GM12878 (cell line): ENCODE measurements around the gene UQCRQ. TPM values are rescaled to one million over a fixed set of nuclear protein-coding genes. Genes with fewer than 3 reads are reported as not detected.

ENCODE experiments used
- ASH2L ChIP-seq: fragments of 300-600, 200-600 bp; sonication (generic); IDR thresholded peaks from 2 replicates; pipeline ENCODE4 v1.6.1; 2017; ENCODE audit warnings: low read depth, mild to moderate bottlenecking, borderline replicate concordance
- HDGF ChIP-seq: fragments of 450-650 bp; IDR thresholded peaks from 2 replicates; pipeline ENCODE4 v1.6.1; 2016; ENCODE audit warnings: antibody characterized with exemption
- JUND ChIP-seq: IDR thresholded peaks from 2 replicates; pipeline ENCODE4 v1.6.1; 2012; ENCODE audit warnings: low read depth, mild to moderate bottlenecking, low read length, improper control_type of control experiment, moderate library complexity
- SUZ12 ChIP-seq: fragments of 200-600 bp; sonication (generic); IDR thresholded peaks from one replicate; pipeline ENCODE4 v1.6.1; 2018; ENCODE audit warnings: antibody characterized with exemption, mild to moderate bottlenecking; ENCODE audit not compliant: unreplicated experiment
- polyA plus RNA-seq, 11 experiments: library from polyadenylated mRNA; depleted of rRNA in 4 of 11; unstranded in 6 of 11; stranded (reverse) in 5 of 11; fragments of >200 nt; fragmentation: Nextera tagmentation in 4 of 11; fragmentation: Illumina TruSeq in 1 of 11; extraction: Ambion mirVana in 4 of 11; extraction: Trizol in 1 of 11; gene quantifications; 1 replicate in 1 of 11; 2 replicates in 10 of 11; pipeline versions ENCODE4 v1.2.1 to v1.2.3, GENCODE V29; 2011 to 2016; ENCODE audit warnings: inconsistent platforms in 2 of 11, missing spikeins in 2 of 11, low read depth in 1 of 11
- small RNA-seq: library from RNA; depleted of rRNA; stranded (forward); fragments of <200 nt; gene quantifications from one replicate; pipeline ENCODE3, GENCODE V24; 2014
- total RNA-seq, 4 experiments: library from RNA; depleted of rRNA in 3 of 4; stranded (reverse); fragments of >200 nt in 3 of 4; fragmentation: Illumina TruSeq in 1 of 4; extraction: Trizol in 1 of 4; gene quantifications; 2 replicates each; pipeline versions ENCODE4 v1.2.1 to v1.2.3, GENCODE V29; 2013 to 2021
- TF ChIP-seq, protein P1 (sequence below): fragments of 150-350 bp; IDR thresholded peaks from 2 replicates; pipeline ENCODE4 v1.6.1; 2016; ENCODE audit warnings: low read depth, low read length

The UQCRQ gene
- total and polyA plus RNA-seq, 10 of the 15 experiments (the other 5 are each of a cell fraction or from before 2014, with no cell fraction given), result 121 to 1,579 (median 408) TPM

DNA sequence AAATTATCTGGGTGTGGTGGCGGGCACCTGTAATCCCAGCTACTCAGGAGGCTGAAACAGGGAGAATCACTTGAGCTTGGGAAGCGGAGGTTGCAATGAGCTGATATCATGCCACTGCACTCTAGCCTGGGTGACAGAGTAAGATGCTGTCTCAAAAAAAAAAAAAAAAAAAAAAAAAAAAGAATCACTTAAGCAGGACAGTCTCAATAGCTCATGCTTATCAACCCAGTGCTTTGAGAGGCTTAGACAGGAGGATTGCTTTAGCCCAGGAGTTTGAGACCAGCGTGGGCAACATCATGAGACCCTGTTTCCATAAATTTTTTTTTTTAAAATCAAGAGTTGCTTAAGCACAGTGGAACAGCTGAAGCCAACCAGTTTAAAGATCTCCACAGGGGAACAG is 49.6 kb downstream of the UQCRQ start (continued):
- TF ChIP-seq JUND (no peak), HDGF (no peak), ASH2L (no peak), SUZ12 (no peak)
- TF ChIP-seq, protein P1, sequence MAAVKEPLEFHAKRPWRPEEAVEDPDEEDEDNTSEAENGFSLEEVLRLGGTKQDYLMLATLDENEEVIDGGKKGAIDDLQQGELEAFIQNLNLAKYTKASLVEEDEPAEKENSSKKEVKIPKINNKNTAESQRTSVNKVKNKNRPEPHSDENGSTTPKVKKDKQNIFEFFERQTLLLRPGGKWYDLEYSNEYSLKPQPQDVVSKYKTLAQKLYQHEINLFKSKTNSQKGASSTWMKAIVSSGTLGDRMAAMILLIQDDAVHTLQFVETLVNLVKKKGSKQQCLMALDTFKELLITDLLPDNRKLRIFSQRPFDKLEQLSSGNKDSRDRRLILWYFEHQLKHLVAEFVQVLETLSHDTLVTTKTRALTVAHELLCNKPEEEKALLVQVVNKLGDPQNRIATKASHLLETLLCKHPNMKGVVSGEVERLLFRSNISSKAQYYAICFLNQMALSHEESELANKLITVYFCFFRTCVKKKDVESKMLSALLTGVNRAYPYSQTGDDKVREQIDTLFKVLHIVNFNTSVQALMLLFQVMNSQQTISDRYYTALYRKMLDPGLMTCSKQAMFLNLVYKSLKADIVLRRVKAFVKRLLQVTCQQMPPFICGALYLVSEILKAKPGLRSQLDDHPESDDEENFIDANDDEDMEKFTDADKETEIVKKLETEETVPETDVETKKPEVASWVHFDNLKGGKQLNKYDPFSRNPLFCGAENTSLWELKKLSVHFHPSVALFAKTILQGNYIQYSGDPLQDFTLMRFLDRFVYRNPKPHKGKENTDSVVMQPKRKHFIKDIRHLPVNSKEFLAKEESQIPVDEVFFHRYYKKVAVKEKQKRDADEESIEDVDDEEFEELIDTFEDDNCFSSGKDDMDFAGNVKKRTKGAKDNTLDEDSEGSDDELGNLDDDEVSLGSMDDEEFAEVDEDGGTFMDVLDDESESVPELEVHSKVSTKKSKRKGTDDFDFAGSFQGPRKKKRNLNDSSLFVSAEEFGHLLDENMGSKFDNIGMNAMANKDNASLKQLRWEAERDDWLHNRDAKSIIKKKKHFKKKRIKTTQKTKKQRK, result no peak

Small RNA genes lying within 50 kb of the gene (small RNA-seq; reads per million reads assigned to genes)
- not detected for gene RNA5SP192

Other genes starting within 250 kb of the UQCRQ start
Only the 7 nearest of the 12 such genes appear.
- 3.4 and 4.4 TPM in 2 replicates for gene CCNI2, start 119.2 kb upstream of the UQCRQ start, total RNA-seq (2014; rRNA removed)
- gene CCNI2, start 119.2 kb upstream of the UQCRQ start, total RNA-seq (2014; rRNA removed; fragmentation: Illumina TruSeq; extraction: Trizol), result 2.2 and 3.1 TPM in 2 replicates
- gene CCNI2, start 119.2 kb upstream of the UQCRQ start, total RNA-seq (2021), result 3.4 and 4.8 TPM in 2 replicates
- gene CCNI2, start 119.2 kb upstream of the UQCRQ start, polyA plus RNA-seq (2011; rRNA removed), result 1.8 and 2.2 TPM in 2 replicates
- gene CCNI2, start 119.2 kb upstream of the UQCRQ start, polyA plus RNA-seq (2014; fragmentation: Illumina TruSeq; extraction: Trizol), result 0.97 and 2.9 TPM in 2 replicates
- gene CCNI2, start 119.2 kb upstream of the UQCRQ start, polyA plus RNA-seq (2014; fragmentation: Nextera tagmentation; extraction: Ambion mirVana), result 1 to 10 TPM; 3.1 to 8.0 TPM
- gene CCNI2, start 119.2 kb upstream of the UQCRQ start, polyA plus RNA-seq (2014; rRNA removed), result 2.9 and 4.6 TPM in 2 replicates
- 1 to 10 TPM; 2.7 to 3.6 TPM for gene CCNI2, start 119.2 kb upstream of the UQCRQ start, polyA plus RNA-seq (2016; fragmentation: Nextera tagmentation; extraction: Ambion mirVana)
- gene SEPTIN8, start 89.4 kb upstream of the UQCRQ start, total RNA-seq (2014; rRNA removed), result 31.0 and 35.7 TPM in 2 replicates
- gene SEPTIN8, start 89.4 kb upstream of the UQCRQ start, total RNA-seq (2014; rRNA removed; fragmentation: Illumina TruSeq; extraction: Trizol), result 26.5 and 27.8 TPM in 2 replicates
- gene SEPTIN8, start 89.4 kb upstream of the UQCRQ start, total RNA-seq (2021), result 39.0 and 42.0 TPM in 2 replicates
- 82.7 and 96.1 TPM in 2 replicates for gene SEPTIN8, start 89.4 kb upstream of the UQCRQ start, polyA plus RNA-seq (2011; rRNA removed)
- 40.2 and 40.7 TPM in 2 replicates for gene SEPTIN8, start 89.4 kb upstream of the UQCRQ start, polyA plus RNA-seq (2014; fragmentation: Illumina TruSeq; extraction: Trizol)
- 1 to 10 TPM; 6.1 to 7.6 TPM for gene SEPTIN8, start 89.4 kb upstream of the UQCRQ start, polyA plus RNA-seq (2014; fragmentation: Nextera tagmentation; extraction: Ambion mirVana)
- gene SEPTIN8, start 89.4 kb upstream of the UQCRQ start, polyA plus RNA-seq (2014; rRNA removed), result 33.2 and 34.7 TPM in 2 replicates
- gene SEPTIN8, start 89.4 kb upstream of the UQCRQ start, polyA plus RNA-seq (2016; fragmentation: Nextera tagmentation; extraction: Ambion mirVana), result 10 to 100 TPM; 21.8 to 21.9 TPM
- gene SOWAHA, start 53.3 kb upstream of the UQCRQ start, total RNA-seq (2014; rRNA removed), result 0.05 TPM in 1 of 2 replicates, not detected in the other
- gene SOWAHA, start 53.3 kb upstream of the UQCRQ start, total RNA-seq (2014; rRNA removed; fragmentation: Illumina TruSeq; extraction: Trizol), result 0.04 TPM in 1 of 2 replicates, not detected in the other
- gene SOWAHA, start 53.3 kb upstream of the UQCRQ start, total RNA-seq (2021), result 0.10 TPM in 1 of 2 replicates, not detected in the other
- 0.37 TPM in 2 replicates for gene SOWAHA, start 53.3 kb upstream of the UQCRQ start, polyA plus RNA-seq (2011; rRNA removed)
- 0.04 and 0.10 TPM in 2 replicates for gene SOWAHA, start 53.3 kb upstream of the UQCRQ start, polyA plus RNA-seq (2014; fragmentation: Illumina TruSeq; extraction: Trizol)
- under 1 TPM in 1 of 2 experiments, not detected in 1; 0.02 TPM for gene SOWAHA, start 53.3 kb upstream of the UQCRQ start, polyA plus RNA-seq (2014; fragmentation: Nextera tagmentation; extraction: Ambion mirVana)
- 0.05 TPM in 1 of 2 replicates, not detected in the other for gene SOWAHA, start 53.3 kb upstream of the UQCRQ start, polyA plus RNA-seq (2014; rRNA removed)
- not detected for gene SOWAHA, start 53.3 kb upstream of the UQCRQ start, polyA plus RNA-seq (2016; fragmentation: Nextera tagmentation; extraction: Ambion mirVana)
- gene SHROOM1, start 36.0 kb upstream of the UQCRQ start, total RNA-seq (2014; rRNA removed), result 2.2 and 3.2 TPM in 2 replicates
- 0.94 and 1.3 TPM in 2 replicates for gene SHROOM1, start 36.0 kb upstream of the UQCRQ start, total RNA-seq (2014; rRNA removed; fragmentation: Illumina TruSeq; extraction: Trizol)
- gene SHROOM1, start 36.0 kb upstream of the UQCRQ start, total RNA-seq (2021), result 3.2 TPM in 2 replicates
- 3.2 and 3.5 TPM in 2 replicates for gene SHROOM1, start 36.0 kb upstream of the UQCRQ start, polyA plus RNA-seq (2011; rRNA removed)
- 0.52 and 1.7 TPM in 2 replicates for gene SHROOM1, start 36.0 kb upstream of the UQCRQ start, polyA plus RNA-seq (2014; fragmentation: Illumina TruSeq; extraction: Trizol)
- gene SHROOM1, start 36.0 kb upstream of the UQCRQ start, polyA plus RNA-seq (2014; fragmentation: Nextera tagmentation; extraction: Ambion mirVana), result under 1 TPM; 0.05 to 0.31 TPM
- 2.8 and 3.9 TPM in 2 replicates for gene SHROOM1, start 36.0 kb upstream of the UQCRQ start, polyA plus RNA-seq (2014; rRNA removed)
- gene SHROOM1, start 36.0 kb upstream of the UQCRQ start, polyA plus RNA-seq (2016; fragmentation: Nextera tagmentation; extraction: Ambion mirVana), result under 1 TPM; 0.82 to 0.83 TPM
- gene GDF9, start 173 bp upstream of the UQCRQ start, total RNA-seq (2014; rRNA removed), result 0.16 and 0.28 TPM in 2 replicates
- gene GDF9, start 173 bp upstream of the UQCRQ start, total RNA-seq (2014; rRNA removed; fragmentation: Illumina TruSeq; extraction: Trizol), result 0.23 and 0.54 TPM in 2 replicates
- 0.28 and 0.85 TPM in 2 replicates for gene GDF9, start 173 bp upstream of the UQCRQ start, total RNA-seq (2021)
- gene GDF9, start 173 bp upstream of the UQCRQ start, polyA plus RNA-seq (2011; rRNA removed), result 1.5 and 1.8 TPM in 2 replicates
- 0.53 and 1.1 TPM in 2 replicates for gene GDF9, start 173 bp upstream of the UQCRQ start, polyA plus RNA-seq (2014; fragmentation: Illumina TruSeq; extraction: Trizol)
- under 1 TPM; 0.11 to 0.24 TPM for gene GDF9, start 173 bp upstream of the UQCRQ start, polyA plus RNA-seq (2014; fragmentation: Nextera tagmentation; extraction: Ambion mirVana)
- gene GDF9, start 173 bp upstream of the UQCRQ start, polyA plus RNA-seq (2014; rRNA removed), result 0.24 and 0.59 TPM in 2 replicates
- under 1 TPM; 0.28 to 0.39 TPM for gene GDF9, start 173 bp upstream of the UQCRQ start, polyA plus RNA-seq (2016; fragmentation: Nextera tagmentation; extraction: Ambion mirVana)
- 2.3 and 2.6 TPM in 2 replicates for gene LEAP2, start 7.0 kb downstream of the UQCRQ start, total RNA-seq (2014; rRNA removed)
- gene LEAP2, start 7.0 kb downstream of the UQCRQ start, total RNA-seq (2014; rRNA removed; fragmentation: Illumina TruSeq; extraction: Trizol), result 2.1 and 2.4 TPM in 2 replicates
- gene LEAP2, start 7.0 kb downstream of the UQCRQ start, total RNA-seq (2021), result 1.5 and 2.7 TPM in 2 replicates
- gene LEAP2, start 7.0 kb downstream of the UQCRQ start, polyA plus RNA-seq (2011; rRNA removed), result 8.8 and 9.4 TPM in 2 replicates
- 2.1 and 3.4 TPM in 2 replicates for gene LEAP2, start 7.0 kb downstream of the UQCRQ start, polyA plus RNA-seq (2014; fragmentation: Illumina TruSeq; extraction: Trizol)
- gene LEAP2, start 7.0 kb downstream of the UQCRQ start, polyA plus RNA-seq (2014; fragmentation: Nextera tagmentation; extraction: Ambion mirVana), result 1 to 10 TPM; 1.9 to 2.1 TPM
- gene LEAP2, start 7.0 kb downstream of the UQCRQ start, polyA plus RNA-seq (2014; rRNA removed), result 2.2 and 4.0 TPM in 2 replicates
- 1 to 10 TPM; 2.3 to 3.4 TPM for gene LEAP2, start 7.0 kb downstream of the UQCRQ start, polyA plus RNA-seq (2016; fragmentation: Nextera tagmentation; extraction: Ambion mirVana)
- gene AFF4, start 97.0 kb downstream of the UQCRQ start, total RNA-seq (2014; rRNA removed), result 7.5 and 7.9 TPM in 2 replicates
- gene AFF4, start 97.0 kb downstream of the UQCRQ start, total RNA-seq (2014; rRNA removed; fragmentation: Illumina TruSeq; extraction: Trizol), result 15.4 and 17.3 TPM in 2 replicates
- gene AFF4, start 97.0 kb downstream of the UQCRQ start, total RNA-seq (2021), result 15.5 and 19.2 TPM in 2 replicates
- gene AFF4, start 97.0 kb downstream of the UQCRQ start, polyA plus RNA-seq (2011; rRNA removed), result 20.2 and 25.7 TPM in 2 replicates
- 17.0 and 17.4 TPM in 2 replicates for gene AFF4, start 97.0 kb downstream of the UQCRQ start, polyA plus RNA-seq (2014; fragmentation: Illumina TruSeq; extraction: Trizol)
- gene AFF4, start 97.0 kb downstream of the UQCRQ start, polyA plus RNA-seq (2014; fragmentation: Nextera tagmentation; extraction: Ambion mirVana), result 1 to 10 TPM; 1.1 to 1.8 TPM
- 7.4 and 8.0 TPM in 2 replicates for gene AFF4, start 97.0 kb downstream of the UQCRQ start, polyA plus RNA-seq (2014; rRNA removed)
- 10 to 100 TPM; 10.2 to 10.6 TPM for gene AFF4, start 97.0 kb downstream of the UQCRQ start, polyA plus RNA-seq (2016; fragmentation: Nextera tagmentation; extraction: Ambion mirVana)